H1 (cell line): ENCODE results near the gene HDAC9. TPM values are rescaled to one million over a fixed set of nuclear protein-coding genes. Genes with fewer than 3 reads are reported as not detected.

Experiments
- HDAC6 ChIP-seq: IDR thresholded peaks from one replicate; pipeline ENCODE4 v1.7.1; 2012; ENCODE audit warnings: low read depth, mild to moderate bottlenecking, inconsistent platforms, low read length, moderate library complexity
- NRF1 ChIP-seq: IDR thresholded peaks from 2 replicates; pipeline ENCODE4 v1.6.1; 2011; ENCODE audit warnings: mild to moderate bottlenecking, low read depth, low read length, improper control_type of control experiment
- polyA plus RNA-seq, 7 experiments: library from polyadenylated mRNA; depleted of rRNA in 3 of 7; stranded (reverse) in 5 of 7; unstranded in 2 of 7; fragments of >200 nt in 5 of 7; fragments of 200-250 nt in 2 of 7; gene quantifications; 1 replicate in 5 of 7; 2 replicates in 1 of 7; 4 replicates in 1 of 7; pipeline versions ENCODE4 v1.2.1 to v1.2.3, GENCODE V29; 2011 to 2013; ENCODE audit warnings: missing spikeins in 2 of 7, mixed read lengths in 2 of 7
- total RNA-seq: library from RNA; stranded (reverse); fragmentation: NEBNext Ultra II Directional; extraction: Animal tissue kit (Norgen Biotek cat#: 25700); gene quantifications from 2 replicates; pipeline ENCODE4 v1.2.1, GENCODE V29; 2021
- TF ChIP-seq, protein P1 (sequence below): IDR thresholded peaks from 2 replicates; pipeline ENCODE4 v1.6.1; 2012; ENCODE audit warnings: inconsistent platforms

HDAC9 gene
- total and polyA plus RNA-seq, 2 of the 8 experiments (the other 6 are each of a cell fraction or from before 2014, with no cell fraction given), result 9.5 to 13.1 TPM

DNA sequence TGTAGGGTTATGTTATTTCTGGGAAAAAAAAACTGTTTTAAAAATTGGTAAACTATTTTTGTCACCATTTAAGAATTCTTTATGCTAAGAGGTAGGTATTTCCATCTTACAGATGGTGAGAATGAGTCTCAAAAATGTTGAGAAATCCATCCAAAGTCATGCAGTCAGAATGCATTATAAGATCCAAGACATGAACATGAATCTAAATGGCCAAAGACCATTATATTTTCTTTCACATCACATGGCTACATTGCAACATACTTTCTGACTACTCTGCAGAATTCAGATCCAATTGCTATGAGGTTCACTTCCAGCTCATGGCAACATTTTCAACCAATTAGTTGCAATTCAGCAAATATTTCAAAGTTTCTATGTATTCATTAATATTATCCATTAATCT is 440.7 kb downstream of the HDAC9 start (continued):
- TF ChIP-seq, protein P1, sequence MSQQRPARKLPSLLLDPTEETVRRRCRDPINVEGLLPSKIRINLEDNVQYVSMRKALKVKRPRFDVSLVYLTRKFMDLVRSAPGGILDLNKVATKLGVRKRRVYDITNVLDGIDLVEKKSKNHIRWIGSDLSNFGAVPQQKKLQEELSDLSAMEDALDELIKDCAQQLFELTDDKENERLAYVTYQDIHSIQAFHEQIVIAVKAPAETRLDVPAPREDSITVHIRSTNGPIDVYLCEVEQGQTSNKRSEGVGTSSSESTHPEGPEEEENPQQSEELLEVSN, result no peak
- TF ChIP-seq HDAC6 (no peak), NRF1 (no peak)
